BE2C (cell line): ENCODE results near the gene C1orf159.
"Not testable (repeated sequence)": the region's sequence is repeated elsewhere in the genome, so short reads cannot be mapped to it uniquely, and the experiment has no call there.

Experiments
- DNase-seq: peaks from one replicate; pipeline ENCODE4 v3.0.0-alpha.2; 2020
- H3K27me3 ChIP-seq: fragments of 250-450 bp; sonication (Bioruptor Pico); 2 replicates; pipeline ENCODE4 v1.5.1; 2020; ENCODE audit warnings: mild to moderate bottlenecking
- H3K36me3 ChIP-seq: fragments of 250-450 bp; sonication (Bioruptor Pico); 2 replicates; pipeline ENCODE4 v1.5.1; 2020; ENCODE audit warnings: mild to moderate bottlenecking
- H3K4me1 ChIP-seq: fragments of 250-450 bp; sonication (Bioruptor Pico); 2 replicates; pipeline ENCODE4 v1.5.1; 2020
- H3K4me3 ChIP-seq: 2 replicates; pipeline ENCODE4 v1.5.1; 2011; ENCODE audit warnings: low read depth, low read length
- H3K9me3 ChIP-seq: fragments of 250-450 bp; sonication (Bioruptor Pico); 2 replicates; pipeline ENCODE4 v1.5.1; 2020
- TF ChIP-seq, protein P1 (sequence below): IDR thresholded peaks from 2 replicates; pipeline ENCODE4 v1.5.1; 2012; ENCODE audit warnings: mild to moderate bottlenecking, low read depth, low read length

C1orf159 gene

DNA sequence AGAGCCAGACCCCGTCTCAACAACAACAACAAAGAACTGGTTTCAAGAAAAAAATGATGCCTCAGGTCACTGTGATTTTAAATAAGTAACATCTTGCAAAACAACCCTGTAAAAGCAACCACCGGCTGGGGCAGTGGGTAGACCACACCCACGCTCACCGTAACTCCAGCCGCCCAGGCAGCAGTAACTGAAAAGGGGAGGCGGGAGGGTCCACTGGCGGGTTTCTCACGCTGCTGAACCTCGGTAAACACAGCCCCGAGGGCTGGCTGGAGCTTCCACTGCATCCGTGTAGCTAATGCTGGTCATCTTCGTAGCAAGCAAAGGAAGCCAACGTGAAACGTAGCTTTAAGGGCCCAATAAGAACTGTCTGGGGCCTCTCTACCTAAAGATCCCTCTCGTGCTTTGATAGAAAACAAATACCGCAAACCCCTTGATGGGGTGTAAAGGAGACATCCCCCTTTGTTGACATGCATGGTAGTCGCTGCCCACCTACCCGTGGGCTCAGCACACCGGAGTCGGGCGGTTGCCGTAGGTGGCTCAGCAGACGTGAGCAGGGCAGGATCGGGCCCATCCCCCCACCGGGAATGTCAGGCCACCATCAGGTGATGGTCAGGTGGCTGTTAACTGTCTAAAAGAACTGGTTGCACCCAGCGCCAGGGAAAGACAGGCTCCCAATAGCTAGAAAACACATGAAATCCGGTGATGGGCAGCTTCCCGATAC is 4.2 kb downstream of the C1orf159 start:
- H3K4me1 ChIP-seq: no peaks in the 10 kb centered on the region
- peaks cover 2% of the 10 kb centered on the region; the same call in 1 of the 2 replicates for H3K27me3 ChIP-seq
- H3K9me3 ChIP-seq: peaks cover 5% of the 10 kb centered on the region; the same call in 1 of the 2 replicates
- H3K4me3 ChIP-seq: no peak overlapping the region
- TF ChIP-seq, protein P1, sequence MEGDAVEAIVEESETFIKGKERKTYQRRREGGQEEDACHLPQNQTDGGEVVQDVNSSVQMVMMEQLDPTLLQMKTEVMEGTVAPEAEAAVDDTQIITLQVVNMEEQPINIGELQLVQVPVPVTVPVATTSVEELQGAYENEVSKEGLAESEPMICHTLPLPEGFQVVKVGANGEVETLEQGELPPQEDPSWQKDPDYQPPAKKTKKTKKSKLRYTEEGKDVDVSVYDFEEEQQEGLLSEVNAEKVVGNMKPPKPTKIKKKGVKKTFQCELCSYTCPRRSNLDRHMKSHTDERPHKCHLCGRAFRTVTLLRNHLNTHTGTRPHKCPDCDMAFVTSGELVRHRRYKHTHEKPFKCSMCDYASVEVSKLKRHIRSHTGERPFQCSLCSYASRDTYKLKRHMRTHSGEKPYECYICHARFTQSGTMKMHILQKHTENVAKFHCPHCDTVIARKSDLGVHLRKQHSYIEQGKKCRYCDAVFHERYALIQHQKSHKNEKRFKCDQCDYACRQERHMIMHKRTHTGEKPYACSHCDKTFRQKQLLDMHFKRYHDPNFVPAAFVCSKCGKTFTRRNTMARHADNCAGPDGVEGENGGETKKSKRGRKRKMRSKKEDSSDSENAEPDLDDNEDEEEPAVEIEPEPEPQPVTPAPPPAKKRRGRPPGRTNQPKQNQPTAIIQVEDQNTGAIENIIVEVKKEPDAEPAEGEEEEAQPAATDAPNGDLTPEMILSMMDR: no peak
- peaks cover 8% of the 10 kb centered on the region for H3K36me3 ChIP-seq
- DNase-seq: no peak

DNA sequence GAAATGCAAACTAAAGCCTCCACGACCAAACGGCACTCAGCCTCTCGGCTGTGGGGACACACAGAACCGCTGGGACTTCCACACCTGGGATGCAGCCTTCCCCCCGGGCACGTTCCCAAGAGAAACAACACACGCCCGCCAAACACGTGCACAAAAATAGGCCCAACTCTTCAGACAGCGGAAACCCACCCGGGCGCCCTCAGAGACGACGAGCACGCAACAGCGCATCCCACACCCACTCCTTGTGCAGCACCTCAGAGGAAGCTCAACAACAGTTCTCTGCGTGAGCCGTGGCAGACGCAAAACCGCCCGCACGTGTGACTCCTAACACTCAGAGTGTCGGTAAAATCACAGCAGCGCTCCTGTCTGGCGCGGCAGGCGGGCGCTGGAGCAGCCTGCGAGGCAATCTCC is 5.3 kb downstream of the C1orf159 start:
- Histone ChIP-seq H3K36me3 (peaks cover 8% of the 10 kb centered on the region), H3K27me3 (no peaks in the 10 kb centered on the region), H3K9me3 (peaks cover 5% of the 10 kb centered on the region; the same call in 1 of the 2 replicates), H3K4me3 (no peak overlapping the region), H3K4me1 (no peaks in the 10 kb centered on the region)
- TF ChIP-seq, protein P1: no peak
- no peak for DNase-seq

DNA sequence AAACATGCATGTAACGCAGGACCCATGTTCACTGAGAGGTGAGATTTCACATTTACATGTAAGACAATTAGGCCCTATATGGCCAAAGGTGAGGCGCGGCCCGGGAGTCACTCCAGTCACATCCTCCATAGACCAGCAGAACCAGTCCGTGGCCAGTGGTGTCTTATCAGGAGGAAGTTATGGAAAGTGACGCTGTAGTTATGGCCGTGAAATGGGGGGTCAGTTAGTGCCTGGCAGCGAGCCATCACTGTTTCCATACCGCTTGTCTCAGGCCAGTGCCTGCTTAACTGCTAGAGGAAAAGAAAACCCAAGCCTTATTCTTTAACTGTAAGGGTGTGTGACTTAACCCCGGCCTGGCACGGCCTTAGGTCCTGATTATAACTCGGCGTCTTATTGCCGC is 6.1 kb downstream of the C1orf159 start:
- peaks cover 5% of the 10 kb centered on the region; the same call in 1 of the 2 replicates for H3K9me3 ChIP-seq
- no peaks in the 10 kb centered on the region for H3K27me3 ChIP-seq
- TF ChIP-seq, protein P1: no peak
- H3K4me1 ChIP-seq: no peaks in the 10 kb centered on the region
- no peak overlapping the region for H3K4me3 ChIP-seq
- H3K36me3 ChIP-seq: peaks cover 8% of the 10 kb centered on the region
- DNase-seq: no peak

DNA sequence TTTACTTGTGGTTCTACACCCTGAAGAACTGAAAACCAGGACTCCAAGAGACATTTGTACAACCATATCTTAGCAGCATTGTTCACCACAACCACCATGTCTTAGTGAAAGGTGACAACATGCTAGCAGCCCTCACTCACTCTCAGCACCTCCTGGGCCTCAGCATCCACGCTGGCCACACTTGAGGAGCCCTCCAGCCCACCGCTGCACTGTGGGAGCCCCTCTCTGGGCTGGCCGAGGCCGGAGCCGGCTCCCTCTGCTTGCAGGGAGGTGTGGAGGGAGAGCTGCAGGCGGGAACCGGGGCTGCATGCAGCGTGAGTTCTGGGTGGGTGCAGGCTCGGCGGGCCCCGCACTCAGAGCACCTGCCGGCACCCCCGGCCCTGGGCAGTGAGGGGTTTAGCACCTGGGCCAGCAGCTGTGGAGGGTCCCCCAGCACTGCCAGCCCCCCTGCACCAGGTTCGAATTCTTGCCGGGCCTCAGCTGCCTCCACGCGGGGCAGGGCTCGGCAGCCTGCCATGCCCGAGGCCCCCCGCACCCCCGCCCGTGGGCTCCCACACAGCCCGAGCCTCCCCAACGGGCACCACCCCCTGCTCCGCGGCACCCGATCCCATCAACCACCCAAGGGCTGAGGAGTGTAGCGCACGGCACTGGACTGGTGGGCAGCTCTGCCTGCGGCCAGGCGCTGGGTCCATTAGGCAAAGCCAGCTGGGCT is 9.2 kb downstream of the C1orf159 start:
- DNase-seq: no peak
- Histone ChIP-seq H3K27me3 (no peaks in the 10 kb centered on the region), H3K36me3 (peaks cover 8% of the 10 kb centered on the region; the same call in 1 of the 2 replicates), H3K9me3 (peaks cover 5% of the 10 kb centered on the region; the same call in 1 of the 2 replicates), H3K4me3 (no peak overlapping the region), H3K4me1 (no peaks in the 10 kb centered on the region)
- TF ChIP-seq, protein P1: no peak

DNA sequence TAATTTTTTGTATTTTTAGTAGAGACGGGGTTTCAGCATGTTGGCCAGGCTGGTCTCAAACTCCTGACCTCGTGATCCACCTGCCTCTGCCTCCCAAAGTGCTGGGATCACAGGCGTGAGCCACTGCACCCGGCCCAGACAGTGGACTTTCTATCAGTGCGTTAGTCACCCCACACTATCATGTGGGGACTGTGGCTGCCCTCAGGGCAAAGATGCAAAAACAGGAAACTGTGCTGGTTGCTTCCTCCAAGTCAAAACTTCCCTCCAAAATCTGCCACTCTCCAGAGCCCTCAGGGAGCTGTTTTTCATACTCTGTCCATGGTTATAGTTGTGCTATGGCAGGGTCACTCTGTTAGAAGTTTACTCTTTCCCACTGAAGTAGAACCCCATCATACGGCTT is 11.7 kb downstream of the C1orf159 start:
- not testable (repeated sequence) for DNase-seq, H3K27me3 ChIP-seq, H3K9me3 ChIP-seq, H3K36me3 ChIP-seq, H3K4me1 ChIP-seq, H3K4me3 ChIP-seq

DNA sequence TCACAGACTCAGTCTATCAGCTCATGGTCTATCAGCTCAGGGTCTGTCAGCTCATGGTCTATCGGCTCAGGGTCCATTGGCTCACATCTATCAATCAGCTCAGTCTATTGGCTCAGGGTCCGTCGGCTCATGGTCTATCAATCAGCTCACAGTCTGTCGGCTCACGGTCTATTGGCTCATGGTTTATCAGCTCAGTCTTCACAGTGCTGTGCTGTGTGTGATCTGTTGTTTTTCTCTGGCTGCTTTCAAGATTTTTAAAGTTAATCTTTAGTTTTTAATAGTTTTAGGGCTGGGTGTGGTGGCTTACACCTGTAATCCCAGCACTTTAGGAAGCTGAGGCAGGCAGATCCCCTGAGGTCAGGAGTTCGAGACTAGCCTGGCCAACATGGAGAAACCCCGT is 14.4 kb downstream of the C1orf159 start:
- H3K4me3 ChIP-seq: no peak overlapping the region
- H3K4me1 ChIP-seq: no peaks in the 10 kb centered on the region
- no peaks in the 10 kb centered on the region for H3K36me3 ChIP-seq
- TF ChIP-seq, protein P1: no peak
- H3K27me3 ChIP-seq: no peaks in the 10 kb centered on the region
- no peaks in the 10 kb centered on the region for H3K9me3 ChIP-seq
- DNase-seq: no peak
